Measurements from ENCODE around the gene AGFG1. TPM values are rescaled to one million over a fixed set of nuclear protein-coding genes. Genes with fewer than 3 reads are reported as not detected.

Gene AGFG1
- polyA plus RNA-seq, 1 experiment: 92.2 TPM

- H3K4me3 ChIP-seq (ENCODE audit: low read depth, low read length): no peak overlapping the region
- ChIA-PET POLR2A (no interaction called here), CTCF (interaction anchor here (1.4 kb wide), 1 partner anchor 10 kb away, joined by 3 read pairs; no protein-coding TSS in a partner anchor)
- DNase-seq (ENCODE audit: low read depth): no peak
- no peaks in the 10 kb centered on the region for H3K36me3 ChIP-seq (ENCODE audit: control insufficient read depth, insufficient read depth, low read length)
- H3K27me3 ChIP-seq (ENCODE audit: control insufficient read depth, insufficient read depth, low read length): no peaks in the 10 kb centered on the region
- no peak for TF ChIP-seq CTCF (IDR thresholded peaks at IDR 0.05; ENCODE audit: insufficient read depth, low read depth, low read length)
These were observed 16.8 kb upstream of the AGFG1 start for GRCh38 chr2:227455200-227455599.

- no peak overlapping the region for H3K4me3 ChIP-seq (ENCODE audit: low read depth, low read length)
- ChIA-PET CTCF (interaction anchor here (0.6 kb wide), 2 partner anchors 10 to 97 kb away, joined by 3 read pairs; no protein-coding TSS in a partner anchor), POLR2A (no interaction called here)
- TF ChIP-seq CTCF (IDR thresholded peaks at IDR 0.05; ENCODE audit: insufficient read depth, low read depth, low read length): no peak
- H3K36me3 ChIP-seq (ENCODE audit: control insufficient read depth, insufficient read depth, low read length): no peaks in the 10 kb centered on the region
- H3K27me3 ChIP-seq (ENCODE audit: control insufficient read depth, insufficient read depth, low read length): no peaks in the 10 kb centered on the region
- DNase-seq (ENCODE audit: low read depth): no peak
These were observed 15.9 kb upstream of the AGFG1 start for GRCh38 chr2:227456102-227456501.

GRCh38 chr2:227456772-227457171, 15.2 kb upstream of the AGFG1 start:
- no peak for DNase-seq (ENCODE audit: low read depth)
- Histone ChIP-seq H3K27me3 (ENCODE audit: control insufficient read depth, insufficient read depth, low read length) (no peaks in the 10 kb centered on the region), H3K36me3 (ENCODE audit: control insufficient read depth, insufficient read depth, low read length) (no peaks in the 10 kb centered on the region), H3K4me3 (ENCODE audit: low read depth, low read length) (no peak overlapping the region)
- TF ChIP-seq CTCF (IDR thresholded peaks at IDR 0.05; ENCODE audit: insufficient read depth, low read depth, low read length): no peak
- POLR2A ChIA-PET: no interaction called here
- CTCF ChIA-PET: interaction anchor here (0.6 kb wide), 1 partner anchor 98 kb away, joined by 3 read pairs; no protein-coding TSS in a partner anchor

GRCh38 chr2:227460070-227460485, 11.9 kb upstream of the AGFG1 start:
- H3K36me3 ChIP-seq (ENCODE audit: control insufficient read depth, insufficient read depth, low read length): no peaks in the 10 kb centered on the region
- H3K4me3 ChIP-seq (ENCODE audit: low read depth, low read length): no peak overlapping the region
- TF ChIP-seq CTCF (IDR thresholded peaks at IDR 0.05; ENCODE audit: insufficient read depth, low read depth, low read length): no peak
- ChIA-PET CTCF (interaction anchor here (1.0 to 1.1 kb wide), 2 partner anchors 11 to 18 kb away, joined by 3 read pairs; no protein-coding TSS in a partner anchor), POLR2A (no interaction called here)
- no peaks in the 10 kb centered on the region for H3K27me3 ChIP-seq (ENCODE audit: control insufficient read depth, insufficient read depth, low read length)
- no peak for DNase-seq (ENCODE audit: low read depth)

GRCh38 chr2:227460833-227461232, 11.1 kb upstream of the AGFG1 start:
- ChIA-PET CTCF (interaction anchor here (1.1 kb wide), 1 partner anchor 10 kb away, joined by 3 read pairs; no protein-coding TSS in a partner anchor), POLR2A (no interaction called here)
- TF ChIP-seq CTCF (IDR thresholded peaks at IDR 0.05; ENCODE audit: insufficient read depth, low read depth, low read length): no peak
- no peaks in the 10 kb centered on the region for H3K36me3 ChIP-seq (ENCODE audit: control insufficient read depth, insufficient read depth, low read length)
- DNase-seq (ENCODE audit: low read depth): no peak
- H3K4me3 ChIP-seq (ENCODE audit: low read depth, low read length): no peak overlapping the region
- no peaks in the 10 kb centered on the region for H3K27me3 ChIP-seq (ENCODE audit: control insufficient read depth, insufficient read depth, low read length)
